IMR-90 (cell line): ENCODE measurements around the gene CCDC194. TPM values are rescaled to one million over a fixed set of nuclear protein-coding genes. Genes with fewer than 3 reads are reported as not detected.

ENCODE experiments used
- ATAC-seq: fragments of 200-7000 bp; cut with Tn5 transposase; 2 replicates; pipeline ENCODE4 v1.9.1; 2020; ENCODE audit warnings: low read depth, mild to moderate bottlenecking, moderate library complexity
- BruUV-seq: library from RNA; stranded (reverse); fragments of 400-500 nt; replicated peaks from 2 replicates; lab custom pipeline; 2021; lab: Mats Ljungman, UMichigan
- CTCF ChIA-PET: fragments of 300-600 bp; formaldehyde crosslinking; extraction: SDS; loops from one replicate; lab custom pipeline; 2021; ENCODE audit warnings: antibody characterized with exemption; lab: Yijun Ruan, JAX
- POLR2A ChIA-PET: fragments of 300-600 bp; sonication (Branson Sonifier 250); formaldehyde crosslinking; loops from one replicate; lab custom pipeline; 2022; ENCODE audit warnings: antibody characterized with exemption; ENCODE audit not compliant: unreplicated experiment; lab: Charles Lee
- DNase-seq: peaks from one replicate; pipeline ENCODE4 v3.0.0; 2013
- H2AFZ ChIP-seq: replicated peaks from 2 replicates; pipeline ENCODE3; 2013; ENCODE audit warnings: low read length, mild to moderate bottlenecking; ENCODE audit not compliant: poor library complexity
- H2AK5ac ChIP-seq: 2 replicates; pipeline ENCODE4 v1.6.1; 2013; ENCODE audit warnings: low read depth, low read length, inconsistent platforms
- H2AK9ac ChIP-seq: replicated peaks from 2 replicates; pipeline ENCODE3; 2013; ENCODE audit warnings: mild to moderate bottlenecking, low read depth, low read length, moderate library complexity; ENCODE audit not compliant: poor library complexity
- H2BK120ac ChIP-seq: 2 replicates; pipeline ENCODE4 v1.6.1; 2013; ENCODE audit warnings: low read depth, low read length, inconsistent platforms
- H2BK15ac ChIP-seq: 3 replicates; pipeline ENCODE4 v1.6.1; 2013; ENCODE audit warnings: low read depth, low read length, inconsistent platforms
- H2BK20ac ChIP-seq: 2 replicates; pipeline ENCODE4 v1.6.1; 2013; ENCODE audit warnings: low read depth, mild to moderate bottlenecking, inconsistent platforms, low read length, moderate library complexity
- H2BK5ac ChIP-seq: 2 replicates; pipeline ENCODE4 v1.6.1; 2013; ENCODE audit warnings: mild to moderate bottlenecking, low read depth, low read length, inconsistent platforms; ENCODE audit not compliant: poor library complexity, severe bottlenecking
- H3K14ac ChIP-seq: replicated peaks from 2 replicates; pipeline ENCODE4 v1.6.1; 2013; ENCODE audit warnings: low read depth, low read length, inconsistent platforms
- H3K18ac ChIP-seq: 2 replicates; pipeline ENCODE4 v1.6.1; 2013; ENCODE audit warnings: low read depth, low read length, control low read depth
- H3K23ac ChIP-seq: 2 replicates; pipeline ENCODE4 v1.6.1; 2013; ENCODE audit warnings: low read depth, low read length, inconsistent platforms
- H3K27ac ChIP-seq: 2 replicates; pipeline ENCODE4 v1.5.1; 2013; ENCODE audit warnings: mild to moderate bottlenecking, control low read depth, low read length; ENCODE audit not compliant: insufficient read depth
- H3K27me3 ChIP-seq: 2 replicates; pipeline ENCODE4 v1.6.1; 2013; ENCODE audit warnings: low read length; ENCODE audit not compliant: control insufficient read depth, insufficient read depth
- H3K36me3 ChIP-seq: 2 replicates; pipeline ENCODE4 v1.6.1; 2013; ENCODE audit warnings: low read length, mixed read lengths; ENCODE audit not compliant: control insufficient read depth, insufficient read depth
- H3K4ac ChIP-seq: 2 replicates; pipeline ENCODE4 v1.6.1; 2013; ENCODE audit warnings: low read depth, low read length, inconsistent platforms
- H3K4me1 ChIP-seq: 2 replicates; pipeline ENCODE4 v1.6.1; 2013; ENCODE audit warnings: low read length, mixed read lengths; ENCODE audit not compliant: control insufficient read depth, insufficient read depth
- H3K4me2 ChIP-seq: 2 replicates; pipeline ENCODE4 v1.6.1; 2013; ENCODE audit warnings: low read depth, mild to moderate bottlenecking, control low read depth, low read length, moderate library complexity
- H3K4me3 ChIP-seq: 2 replicates; pipeline ENCODE4 v1.5.1; 2013; ENCODE audit warnings: low read depth, mild to moderate bottlenecking, control low read depth, low read length, moderate library complexity; ENCODE audit not compliant: insufficient read depth
- H3K56ac ChIP-seq: 2 replicates; pipeline ENCODE4 v1.6.1; 2013; ENCODE audit warnings: low read length, inconsistent platforms; ENCODE audit not compliant: insufficient read depth; ENCODE audit errors: extremely low read depth
- H3K79me1 ChIP-seq, 2 experiments: 2 replicates each; pipeline ENCODE4 v1.6.1; 2013; ENCODE audit warnings: low read length in 2 of 2, inconsistent platforms in 1 of 2, low read depth in 1 of 2
- H3K9ac ChIP-seq: 2 replicates; pipeline ENCODE4 v1.6.1; 2013; ENCODE audit warnings: low read depth, low read length, control low read depth
- H3K9me1 ChIP-seq: 2 replicates; pipeline ENCODE4 v1.6.1; 2013; ENCODE audit warnings: low read length, inconsistent platforms; ENCODE audit not compliant: insufficient read depth
- H3K9me3 ChIP-seq: 2 replicates; pipeline ENCODE4 v1.6.1; 2013; ENCODE audit warnings: low read length; ENCODE audit not compliant: control insufficient read depth, insufficient read depth
- H4K20me1 ChIP-seq: 2 replicates; pipeline ENCODE4 v1.6.1; 2013; ENCODE audit warnings: low read length, inconsistent platforms; ENCODE audit not compliant: insufficient read depth
- H4K5ac ChIP-seq: 2 replicates; pipeline ENCODE4 v1.6.1; 2013; ENCODE audit warnings: mild to moderate bottlenecking, low read depth, low read length, control low read depth
- H4K8ac ChIP-seq, 2 experiments: 2 replicates each; pipeline ENCODE4 v1.6.1; 2013; ENCODE audit warnings: low read depth in 2 of 2, low read length in 2 of 2, control low read depth in 1 of 2, inconsistent platforms in 1 of 2
- H4K91ac ChIP-seq: 2 replicates; pipeline ENCODE4 v1.6.1; 2013; ENCODE audit warnings: low read depth, low read length, inconsistent platforms; ENCODE audit not compliant: insufficient read depth
- NFE2L2 ChIP-seq: fragments of 150-350 bp; IDR thresholded peaks from 2 replicates; pipeline ENCODE4 v1.6.1; 2016; ENCODE audit warnings: low read depth, mild to moderate bottlenecking, low read length
- POLR2A ChIP-seq: IDR thresholded peaks from 2 replicates; pipeline ENCODE4 v1.6.1; 2012; ENCODE audit warnings: mild to moderate bottlenecking, low read depth, low read length
- WGBS, 2 experiments: methylation state at CpG; one replicate each; pipeline versions ENCODE4 v1.1.5 to v1.1.7; 2013; ENCODE audit warnings: missing lambda C conversion rate in 2 of 2; ENCODE audit not compliant: insufficient read length in 1 of 2; ENCODE audit errors: extremely low coverage in 2 of 2; 5-methylcytosine and 5-hydroxymethylcytosine counted together
- dilution Hi-C: fragments of 300-500 bp; cut with HindIII; formaldehyde crosslinking; loops from one replicate; pipeline ENCODE4 v1.14.3; 2018; ENCODE audit warnings: low sequenced_read_pairs; ENCODE audit not compliant: unreplicated experiment
- in situ Hi-C: fragments of 300-500 bp; cut with MboI; formaldehyde crosslinking; loops from 3 replicates; pipeline ENCODE4 v1.14.3; 2019; ENCODE audit warnings: low sequenced_read_pairs, inconsistent platforms, mixed read lengths
- intact Hi-C: fragments of 100-400 bp; cut with micrococcal nuclease; formaldehyde crosslinking; loops from 2 replicates; pipeline ENCODE4 v1.10.0; 2022
- polyA plus RNA-seq, 3 experiments: library from polyadenylated mRNA; depleted of rRNA; stranded (reverse); fragments of >200 nt; gene quantifications; 2 replicates each; pipeline ENCODE4 v1.2.3, GENCODE V29; 2012; ENCODE audit warnings: low replicate concordance in 1 of 3
- total RNA-seq: library from RNA; depleted of rRNA; stranded (reverse); fragments of >200 nt; gene quantifications from 2 replicates; pipeline ENCODE4 v1.2.3, GENCODE V29; 2012

The CCDC194 gene
- total and polyA plus RNA-seq, 2 of the 4 experiments (the other 2 are of a cell fraction), result not detected

GRCh38 chr19:17347361-17347760 lies 46.6 kb downstream of the CCDC194 start:
- H3K18ac ChIP-seq, result no peak overlapping the region
- CTCF ChIA-PET, result interaction anchor here (1.5 kb wide), 1 partner anchor 39 kb away, joined by 3 read pairs; no protein-coding TSS in a partner anchor
- no peak overlapping the region for H2BK15ac ChIP-seq
- DNase-seq (peak; percentile 20), ATAC-seq (no peak)
- dilution Hi-C loops, result no loop called here
- H3K9me3 ChIP-seq, result no peaks in the 10 kb centered on the region
- H3K4me3 ChIP-seq, result no peak overlapping the region
- 0 out of 2 replicates have a peak, but pooled peaks cover 2% of the 10 kb centered on the region for H3K4me1 ChIP-seq
- H4K20me1 ChIP-seq, result no peaks in the 10 kb centered on the region; the same call in 1 of the 2 replicates
- no peak overlapping the region for H2AK5ac ChIP-seq
- no peak overlapping the region for H3K4ac ChIP-seq
- no peak overlapping the region for H2AFZ ChIP-seq
- H4K8ac ChIP-seq, result no peak overlapping the region
- intact Hi-C loops, result loop anchor here (2.0 kb wide), 1 partner anchor 507 kb away; no protein-coding TSS in a partner anchor
- H3K14ac ChIP-seq, result no peak overlapping the region
- no peak overlapping the region for H2BK5ac ChIP-seq
- no peak for TF ChIP-seq POLR2A
- TF ChIP-seq NFE2L2, result no peak
- no CpG with 5 or more reads among the region's 6 CpGs for WGBS, 2 experiments
- H3K79me1 ChIP-seq, result no peaks in the 10 kb centered on the region
- H3K27me3 ChIP-seq, result peaks cover 3% of the 10 kb centered on the region; the same call in 1 of the 2 replicates
- H3K4me2 ChIP-seq, result no peak overlapping the region
- no peaks in the 10 kb centered on the region for H3K9me1 ChIP-seq
- no peak overlapping the region for H3K9ac ChIP-seq
- H3K27ac ChIP-seq, result no peak overlapping the region
- H3K56ac ChIP-seq, result no peak overlapping the region
- peaks cover under 1% of the 10 kb centered on the region; the same call in 1 of the 2 replicates for H3K36me3 ChIP-seq
- POLR2A ChIA-PET, result no interaction called here
- H4K5ac ChIP-seq, result no peak overlapping the region
- no peak overlapping the region for H3K23ac ChIP-seq
- BruUV-seq, result no TSS peak
- no peak overlapping the region for H2BK20ac ChIP-seq
- in situ Hi-C loops, result loop anchor here (5.0 kb wide), 1 partner anchor 40 kb away; no protein-coding TSS in a partner anchor
- H2BK120ac ChIP-seq, result no peak overlapping the region
- H2AK9ac ChIP-seq, result no peak overlapping the region
- H4K91ac ChIP-seq, result no peak overlapping the region
